ENCODE data around the gene MYRF.

GRCh38 chr11:61702701-61703312 lies 49.6 kb upstream of the MYRF start:
- TF ChIP-seq POLR2A (IDR thresholded peaks at IDR 0.05; ENCODE audit: low read depth, low read length) = no peak
- no peak for TF ChIP-seq POLR2AphosphoS5 (IDR thresholded peaks at IDR 0.05; ENCODE audit: low read depth, low read length)
